GM12874 (cell line): ENCODE data around the gene OR5F1.

Experiments
- CTCF ChIP-seq: IDR thresholded peaks from 2 replicates; pipeline ENCODE4 v1.5.1; 2011; ENCODE audit warnings: low read depth, mild to moderate bottlenecking, control low read depth, low read length, moderate library complexity; ENCODE audit not compliant: insufficient read depth

OR5F1 gene

GRCh38 chr11:55966391-55966790 lies 28.0 kb downstream of the OR5F1 start:
- TF ChIP-seq CTCF = no peak

GRCh38 chr11:55956521-55956920 lies 37.9 kb downstream of the OR5F1 start:
- no peak for TF ChIP-seq CTCF

GRCh38 chr11:55949330-55949729 lies 45.1 kb downstream of the OR5F1 start:
- TF ChIP-seq CTCF = no peak
